ENCODE results near the gene KRT35. TPM values are rescaled to one million over a fixed set of nuclear protein-coding genes. Genes with fewer than 3 reads are reported as not detected.
"Not testable (repeated sequence)": the region's sequence is repeated elsewhere in the genome, so short reads cannot be mapped to it uniquely, and the experiment has no call there.

The KRT35 gene
- total and polyA plus RNA-seq, 2 donors: 0.05 to 0.21 TPM

GRCh38 chr17:41440531-41441033 is 40.4 kb downstream of the KRT35 start, which contains the start of gene KRT38:
Gene KRT38 (minus strand): TSS chr17:41440983. CDS start chr17:41440921, 62 bp downstream.
- Histone ChIP-seq H3K4me3 (ENCODE audit: low read length in 2 of 2) (no peak within 1 kb of the TSS), H3K27ac (ENCODE audit: low read depth in 1 of 2, low read length in 1 of 2) (no peak within 1 kb of the TSS), H3K9me3 (ENCODE audit: control insufficient read depth in 2 of 2, insufficient read depth in 1 of 2, low read length in 1 of 2) (no peaks in the 10 kb centered on the region), H3K36me3 (ENCODE audit: control insufficient read depth in 2 of 2, insufficient read depth in 2 of 2, low read length in 1 of 2) (no peaks in the 10 kb centered on the region), H3K27me3 (ENCODE audit: control insufficient read depth in 2 of 2, insufficient read depth in 1 of 2, low read length in 1 of 2) (no peaks in the 10 kb centered on the region), H3K4me1 (ENCODE audit: control insufficient read depth in 2 of 2, insufficient read depth in 2 of 2, low read length in 2 of 2) (no peaks in the 10 kb centered on the region)
- 97% methylated on average over 10 of the region's 10 CpGs for WGBS
- no peak for DNase-seq (ENCODE audit: low read depth in 6 of 9, low spot score in 9 of 9)

GRCh38 chr17:41439375-41439774 is 41.6 kb downstream of the KRT35 start:
- Histone ChIP-seq H3K27me3 (ENCODE audit: control insufficient read depth in 2 of 2, insufficient read depth in 1 of 2, low read length in 1 of 2) (no peaks in the 10 kb centered on the region), H3K27ac (ENCODE audit: low read depth in 1 of 2, low read length in 1 of 2) (no peak overlapping the region), H3K9me3 (ENCODE audit: control insufficient read depth in 2 of 2, insufficient read depth in 1 of 2, low read length in 1 of 2) (no peaks in the 10 kb centered on the region), H3K4me1 (ENCODE audit: control insufficient read depth in 2 of 2, insufficient read depth in 2 of 2, low read length in 2 of 2) (no peaks in the 10 kb centered on the region), H3K4me3 (ENCODE audit: low read length in 2 of 2) (no peak overlapping the region), H3K36me3 (ENCODE audit: control insufficient read depth in 2 of 2, insufficient read depth in 2 of 2, low read length in 1 of 2) (no peaks in the 10 kb centered on the region)
- DNase-seq (ENCODE audit: low read depth in 6 of 9, low spot score in 9 of 9): no peak
- WGBS: 71% methylated on average over 5 of the region's 5 CpGs

- H3K4me3 ChIP-seq (ENCODE audit: low read length in 2 of 2): no peak overlapping the region
- WGBS: 94% methylated on average over 9 of the region's 9 CpGs
- H3K27me3 ChIP-seq (ENCODE audit: control insufficient read depth in 2 of 2, insufficient read depth in 1 of 2, low read length in 1 of 2): no peaks in the 10 kb centered on the region
- no peak overlapping the region for H3K27ac ChIP-seq (ENCODE audit: low read depth in 1 of 2, low read length in 1 of 2)
- DNase-seq (ENCODE audit: low read depth in 6 of 9, low spot score in 9 of 9): no peak
- H3K4me1 ChIP-seq (ENCODE audit: control insufficient read depth in 2 of 2, insufficient read depth in 2 of 2, low read length in 2 of 2): no peaks in the 10 kb centered on the region
- no peaks in the 10 kb centered on the region for H3K36me3 ChIP-seq (ENCODE audit: control insufficient read depth in 2 of 2, insufficient read depth in 2 of 2, low read length in 1 of 2)
- no peaks in the 10 kb centered on the region for H3K9me3 ChIP-seq (ENCODE audit: control insufficient read depth in 2 of 2, insufficient read depth in 1 of 2, low read length in 1 of 2)
Observed at GRCh38 chr17:41437769-41438168, 43.2 kb downstream of the KRT35 start.

- Histone ChIP-seq H3K4me3 (ENCODE audit: low read length in 2 of 2) (no peak overlapping the region), H3K9me3 (ENCODE audit: control insufficient read depth in 2 of 2, insufficient read depth in 1 of 2, low read length in 1 of 2) (no peaks in the 10 kb centered on the region), H3K36me3 (ENCODE audit: control insufficient read depth in 2 of 2, insufficient read depth in 2 of 2, low read length in 1 of 2) (no peaks in the 10 kb centered on the region), H3K27me3 (ENCODE audit: control insufficient read depth in 2 of 2, insufficient read depth in 1 of 2, low read length in 1 of 2) (no peaks in the 10 kb centered on the region), H3K27ac (ENCODE audit: low read depth in 1 of 2, low read length in 1 of 2) (no peak overlapping the region), H3K4me1 (ENCODE audit: control insufficient read depth in 2 of 2, insufficient read depth in 2 of 2, low read length in 2 of 2) (no peaks in the 10 kb centered on the region)
- WGBS: 84% methylated on average over 7 of the region's 7 CpGs
- no peak for DNase-seq (ENCODE audit: low read depth in 6 of 9, low spot score in 9 of 9)
Observed at GRCh38 chr17:41437254-41437653, 43.7 kb downstream of the KRT35 start.

- WGBS: 81% methylated on average over 5 of the region's 5 CpGs
- H3K36me3 ChIP-seq (ENCODE audit: control insufficient read depth in 2 of 2, insufficient read depth in 2 of 2, low read length in 1 of 2): no peaks in the 10 kb centered on the region
- no peaks in the 10 kb centered on the region for H3K4me1 ChIP-seq (ENCODE audit: control insufficient read depth in 2 of 2, insufficient read depth in 2 of 2, low read length in 2 of 2)
Observed at GRCh38 chr17:41434415-41434814, 46.5 kb downstream of the KRT35 start.

GRCh38 chr17:41434005-41434404 is 46.9 kb downstream of the KRT35 start:
- no peak overlapping the region for H3K4me3 ChIP-seq (ENCODE audit: low read length in 2 of 2)
- H3K9me3 ChIP-seq (ENCODE audit: control insufficient read depth in 2 of 2, insufficient read depth in 1 of 2, low read length in 1 of 2): no peaks in the 10 kb centered on the region
- H3K36me3 ChIP-seq (ENCODE audit: control insufficient read depth in 2 of 2, insufficient read depth in 2 of 2, low read length in 1 of 2): no peaks in the 10 kb centered on the region
- no peaks in the 10 kb centered on the region for H3K4me1 ChIP-seq (ENCODE audit: control insufficient read depth in 2 of 2, insufficient read depth in 2 of 2, low read length in 2 of 2)
- no peaks in the 10 kb centered on the region for H3K27me3 ChIP-seq (ENCODE audit: control insufficient read depth in 2 of 2, insufficient read depth in 1 of 2, low read length in 1 of 2)
- 78% methylated on average over 4 of the region's 4 CpGs for WGBS
- H3K27ac ChIP-seq (ENCODE audit: low read depth in 1 of 2, low read length in 1 of 2): no peak overlapping the region
- no peak for DNase-seq (ENCODE audit: low read depth in 6 of 9, low spot score in 9 of 9)

More at GRCh38 chr17:41434415-41434814, 46.5 kb downstream of the KRT35 start:
- no peak overlapping the region for H3K27ac ChIP-seq (ENCODE audit: low read depth in 1 of 2, low read length in 1 of 2)
- H3K9me3 ChIP-seq (ENCODE audit: control insufficient read depth in 2 of 2, insufficient read depth in 1 of 2, low read length in 1 of 2): no peaks in the 10 kb centered on the region
- no peak for DNase-seq (ENCODE audit: low read depth in 6 of 9, low spot score in 9 of 9)
- H3K4me3 ChIP-seq (ENCODE audit: low read length in 2 of 2): no peak overlapping the region
- no peaks in the 10 kb centered on the region for H3K27me3 ChIP-seq (ENCODE audit: control insufficient read depth in 2 of 2, insufficient read depth in 1 of 2, low read length in 1 of 2)

- Histone ChIP-seq H3K36me3 (ENCODE audit: control insufficient read depth in 2 of 2, insufficient read depth in 2 of 2, low read length in 1 of 2) (no peaks in the 10 kb centered on the region), H3K4me1 (ENCODE audit: control insufficient read depth in 2 of 2, insufficient read depth in 2 of 2, low read length in 2 of 2) (no peaks in the 10 kb centered on the region), H3K9me3 (ENCODE audit: control insufficient read depth in 2 of 2, insufficient read depth in 1 of 2, low read length in 1 of 2) (no peaks in the 10 kb centered on the region), H3K4me3 (ENCODE audit: low read length in 2 of 2) (no peak overlapping the region), H3K27ac (ENCODE audit: low read depth in 1 of 2, low read length in 1 of 2) (no peak overlapping the region), H3K27me3 (ENCODE audit: control insufficient read depth in 2 of 2, insufficient read depth in 1 of 2, low read length in 1 of 2) (no peaks in the 10 kb centered on the region)
- no peak for DNase-seq (ENCODE audit: low read depth in 6 of 9, low spot score in 9 of 9)
- WGBS: 68% methylated on average over 4 of the region's 4 CpGs
Observed at GRCh38 chr17:41433586-41433985, 47.4 kb downstream of the KRT35 start.

GRCh38 chr17:41430376-41430775 is 50.6 kb downstream of the KRT35 start:
- H3K4me1 ChIP-seq (ENCODE audit: control insufficient read depth in 2 of 2, insufficient read depth in 2 of 2, low read length in 2 of 2); DNase-seq (ENCODE audit: low read depth in 6 of 9, low spot score in 9 of 9); H3K4me3 ChIP-seq (ENCODE audit: low read length in 2 of 2); H3K9me3 ChIP-seq (ENCODE audit: control insufficient read depth in 2 of 2, insufficient read depth in 1 of 2, low read length in 1 of 2); H3K36me3 ChIP-seq (ENCODE audit: control insufficient read depth in 2 of 2, insufficient read depth in 2 of 2, low read length in 1 of 2); H3K27ac ChIP-seq (ENCODE audit: low read depth in 1 of 2, low read length in 1 of 2); H3K27me3 ChIP-seq (ENCODE audit: control insufficient read depth in 2 of 2, insufficient read depth in 1 of 2, low read length in 1 of 2): not testable (repeated sequence)
- WGBS: 94% methylated on average over 9 of the region's 9 CpGs

GRCh38 chr17:41429667-41430066 is 51.3 kb downstream of the KRT35 start:
- Histone ChIP-seq H3K9me3 (ENCODE audit: control insufficient read depth in 2 of 2, insufficient read depth in 1 of 2, low read length in 1 of 2) (no peaks in the 10 kb centered on the region), H3K4me3 (ENCODE audit: low read length in 2 of 2) (no peak overlapping the region), H3K36me3 (ENCODE audit: control insufficient read depth in 2 of 2, insufficient read depth in 2 of 2, low read length in 1 of 2) (no peaks in the 10 kb centered on the region), H3K27me3 (ENCODE audit: control insufficient read depth in 2 of 2, insufficient read depth in 1 of 2, low read length in 1 of 2) (no peaks in the 10 kb centered on the region), H3K4me1 (ENCODE audit: control insufficient read depth in 2 of 2, insufficient read depth in 2 of 2, low read length in 2 of 2) (no peaks in the 10 kb centered on the region), H3K27ac (ENCODE audit: low read depth in 1 of 2, low read length in 1 of 2) (no peak overlapping the region)
- DNase-seq (ENCODE audit: low read depth in 6 of 9, low spot score in 9 of 9): no peak
- 80% methylated on average over 7 of the region's 7 CpGs for WGBS

Data from thymus (tissue), 11 donors.